CD14-positive monocyte (primary cell): ENCODE measurements around the gene NHERF2. TPM values are rescaled to one million over a fixed set of nuclear protein-coding genes. Genes with fewer than 3 reads are reported as not detected.
A peak's percentile ranks its signal among the peaks of the same experiment; 100 is the strongest.

Source experiments
- DNase-seq, 3 donors: peaks; one replicate each; pipeline ENCODE4 v3.0.0-alpha.2; 2011 to 2022
- H2AFZ ChIP-seq: 2 replicates; pipeline ENCODE4 v1.6.0; 2012; ENCODE audit warnings: mild to moderate bottlenecking, low read depth, low read length, inconsistent platforms; ENCODE audit not compliant: insufficient read depth, poor library complexity, severe bottlenecking
- H3K27ac ChIP-seq, 2 donors: 1 replicate in 1 of 2; 2 replicates in 1 of 2; pipeline ENCODE4 v1.5.1; 2012 to 2013; ENCODE audit warnings: low read length in 2 of 2, control low read depth in 1 of 2, inconsistent platforms in 1 of 2, low read depth in 1 of 2, mild to moderate bottlenecking in 1 of 2
- H3K27me3 ChIP-seq, 2 donors: one replicate each; pipeline versions ENCODE4 v1.6.0 to v1.6.1; 2011 to 2013; ENCODE audit warnings: low read length in 2 of 2; ENCODE audit not compliant: control insufficient read depth in 2 of 2, insufficient read depth in 2 of 2
- H3K36me3 ChIP-seq, 2 donors: replicated peaks in 1 of 2; 1 replicate in 1 of 2; 2 replicates in 1 of 2; pipeline versions ENCODE4 v1.5.1 to v1.6.1; 2012 to 2013; ENCODE audit warnings: low read length in 2 of 2, control low read depth in 1 of 2, inconsistent platforms in 1 of 2, mild to moderate bottlenecking in 1 of 2; ENCODE audit not compliant: insufficient read depth in 2 of 2, control insufficient read depth in 1 of 2
- H3K4me1 ChIP-seq, 2 donors: 1 replicate in 1 of 2; 2 replicates in 1 of 2; pipeline versions ENCODE4 v1.5.1 to v1.6.1; 2012 to 2013; ENCODE audit warnings: low read length in 2 of 2, control low read depth in 1 of 2, inconsistent platforms in 1 of 2, mild to moderate bottlenecking in 1 of 2, moderate library complexity in 1 of 2; ENCODE audit not compliant: insufficient read depth in 2 of 2, control insufficient read depth in 1 of 2
- H3K4me2 ChIP-seq: replicated peaks from 2 replicates; pipeline ENCODE3; 2012; ENCODE audit warnings: low read length, moderate library complexity, mild to moderate bottlenecking; ENCODE audit not compliant: poor library complexity, severe bottlenecking; ENCODE audit errors: extremely low read depth
- H3K4me3 ChIP-seq, 3 experiments: fragments of 200-600 bp in 1 of 3; sonication (generic) in 1 of 3; replicated peaks in 1 of 3; 1 replicate in 2 of 3; 2 replicates in 1 of 3; pipeline ENCODE4 v1.5.1; 2011 to 2013; ENCODE audit warnings: low read length in 3 of 3, mild to moderate bottlenecking in 3 of 3, control low read depth in 2 of 3, low read depth in 2 of 3, inconsistent platforms in 1 of 3, moderate library complexity in 1 of 3
- H3K79me2 ChIP-seq: 2 replicates; pipeline ENCODE4 v1.6.0; 2012; ENCODE audit warnings: mild to moderate bottlenecking, control low read depth, inconsistent platforms, low read length, moderate library complexity; ENCODE audit not compliant: insufficient read depth
- H3K9ac ChIP-seq: 2 replicates; pipeline ENCODE4 v1.6.0; 2017; ENCODE audit warnings: low read length, mild to moderate bottlenecking; ENCODE audit not compliant: insufficient read depth, poor library complexity, severe bottlenecking
- H3K9me3 ChIP-seq, 2 donors: replicated peaks in 1 of 2; 1 replicate in 1 of 2; 2 replicates in 1 of 2; pipeline versions ENCODE4 v1.5.1 to v1.6.1; 2012 to 2013; ENCODE audit warnings: low read length in 2 of 2, control low read depth in 1 of 2; ENCODE audit not compliant: control insufficient read depth in 1 of 2, insufficient read depth in 1 of 2
- H4K20me1 ChIP-seq: 2 replicates; pipeline ENCODE4 v1.6.0; 2012; ENCODE audit warnings: mild to moderate bottlenecking, low read length, control low read depth, moderate library complexity; ENCODE audit not compliant: insufficient read depth
- H3K27ac Mint-ChIP-seq, 7 donors: one replicate each; pipeline ENCODE4 v1.8.0; 2020; ENCODE audit warnings: mild to moderate bottlenecking in 7 of 7, mixed read lengths in 7 of 7, moderate library complexity in 6 of 7, inconsistent platforms in 2 of 7
- H3K27me3 Mint-ChIP-seq, 3 donors: one replicate each; pipeline ENCODE4 v1.8.0; 2021 to 2022; ENCODE audit warnings: low read depth in 3 of 3, mild to moderate bottlenecking in 3 of 3, mixed read lengths in 3 of 3, moderate library complexity in 3 of 3, inconsistent platforms in 1 of 3
- H3K36me3 Mint-ChIP-seq, 2 donors: one replicate each; pipeline ENCODE4 v1.8.0; 2020; ENCODE audit warnings: mixed read lengths in 2 of 2, inconsistent platforms in 1 of 2, mild to moderate bottlenecking in 1 of 2
- H3K4me1 Mint-ChIP-seq: one replicate; pipeline ENCODE4 v1.8.0; 2020; ENCODE audit warnings: mild to moderate bottlenecking, mixed read lengths
- H3K4me3 Mint-ChIP-seq, 2 donors: one replicate each; pipeline ENCODE4 v1.8.0; 2020; ENCODE audit warnings: mild to moderate bottlenecking in 2 of 2, mixed read lengths in 2 of 2, moderate library complexity in 1 of 2
- H3K9me3 Mint-ChIP-seq, 7 donors: one replicate each; pipeline ENCODE4 v1.8.0; 2020 to 2022; ENCODE audit warnings: mixed read lengths in 7 of 7, mild to moderate bottlenecking in 6 of 7, moderate library complexity in 6 of 7, inconsistent platforms in 2 of 7
- WGBS: methylation state at CpG from one replicate; pipeline ENCODE4 v1.1.5; 2013; ENCODE audit warnings: missing lambda C conversion rate; ENCODE audit not compliant: insufficient coverage; 5-methylcytosine and 5-hydroxymethylcytosine counted together
- intact Hi-C, 2 donors: fragments of 100-400 bp; cut with micrococcal nuclease; formaldehyde crosslinking; loops; one replicate each; pipeline versions ENCODE4 v1.15.0 to v1.15.1; 2023
- polyA plus RNA-seq, 3 donors: library from polyadenylated mRNA; depleted of rRNA in 1 of 3; unstranded in 2 of 3; stranded (reverse) in 1 of 3; fragments of 300-500 nt in 2 of 3; fragments of >200 nt in 1 of 3; fragmentation: Illumina TruSeq in 2 of 3; gene quantifications; 1 replicate in 2 of 3; 2 replicates in 1 of 3; pipeline ENCODE4 v1.2.3, GENCODE V29; 2012 to 2021
- TF ChIP-seq, protein P1 (sequence below): fragments of 200-600 bp; IDR thresholded peaks from one replicate; pipeline ENCODE4 v1.8.0; 2022; ENCODE audit warnings: antibody characterized with exemption, mild to moderate bottlenecking

Gene NHERF2
- polyA plus RNA-seq, 3 donors, result 0.66 to 8.2 (median 0.78) TPM

GRCh38 chr16:2046893-2047329, 20.2 kb downstream of the NHERF2 start:
- H4K20me1 ChIP-seq, result no peaks in the 10 kb centered on the region
- TF ChIP-seq, protein P1, sequence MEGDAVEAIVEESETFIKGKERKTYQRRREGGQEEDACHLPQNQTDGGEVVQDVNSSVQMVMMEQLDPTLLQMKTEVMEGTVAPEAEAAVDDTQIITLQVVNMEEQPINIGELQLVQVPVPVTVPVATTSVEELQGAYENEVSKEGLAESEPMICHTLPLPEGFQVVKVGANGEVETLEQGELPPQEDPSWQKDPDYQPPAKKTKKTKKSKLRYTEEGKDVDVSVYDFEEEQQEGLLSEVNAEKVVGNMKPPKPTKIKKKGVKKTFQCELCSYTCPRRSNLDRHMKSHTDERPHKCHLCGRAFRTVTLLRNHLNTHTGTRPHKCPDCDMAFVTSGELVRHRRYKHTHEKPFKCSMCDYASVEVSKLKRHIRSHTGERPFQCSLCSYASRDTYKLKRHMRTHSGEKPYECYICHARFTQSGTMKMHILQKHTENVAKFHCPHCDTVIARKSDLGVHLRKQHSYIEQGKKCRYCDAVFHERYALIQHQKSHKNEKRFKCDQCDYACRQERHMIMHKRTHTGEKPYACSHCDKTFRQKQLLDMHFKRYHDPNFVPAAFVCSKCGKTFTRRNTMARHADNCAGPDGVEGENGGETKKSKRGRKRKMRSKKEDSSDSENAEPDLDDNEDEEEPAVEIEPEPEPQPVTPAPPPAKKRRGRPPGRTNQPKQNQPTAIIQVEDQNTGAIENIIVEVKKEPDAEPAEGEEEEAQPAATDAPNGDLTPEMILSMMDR, result no peak
- H3K4me1 ChIP-seq, result peaks cover 26 to 37% of the 10 kb centered on the region in 2 donors
- peaks cover 23 to 24% of the 10 kb centered on the region in 2 donors for H3K36me3 Mint-ChIP-seq
- no peak overlapping the region for H3K27ac ChIP-seq
- WGBS, result 16% methylated on average over 6 of the region's 8 CpGs
- no peaks in the 10 kb centered on the region for H3K9me3 Mint-ChIP-seq
- no peak for DNase-seq
- peak overlapping the region; percentile 92 for H3K4me2 ChIP-seq
- peaks cover 0 to 2% (median 0%) of the 10 kb centered on the region in 3 donors for H3K27me3 Mint-ChIP-seq
- H2AFZ ChIP-seq, result peak overlapping the region; percentile 99
- peak overlapping the region; percentile 90 to 93 for H3K4me3 Mint-ChIP-seq
- intact Hi-C loops, result loop anchor here (5.0 kb wide), 4 partner anchors 40 to 265 kb away; partner anchors contain the start of genes E4F1 (in 1 of the 2), NUBP2 (in 1 of the 2), SPSB3 (in 1 of the 2) and TRAF7 (in 1 of the 2)
- peak overlapping the region; percentile 81 for H3K9ac ChIP-seq
- peaks cover 15% of the 10 kb centered on the region for H3K79me2 ChIP-seq
- peak overlapping the region; percentile 66 to 96 (median 82) for H3K4me3 ChIP-seq
- peaks cover 27% of the 10 kb centered on the region for H3K4me1 Mint-ChIP-seq
- peaks cover 10 to 21% of the 10 kb centered on the region in 2 donors for H3K36me3 ChIP-seq
- H3K27ac Mint-ChIP-seq, result peak overlapping the region in 1 of 7 donors; percentile 5
- H3K9me3 ChIP-seq, result no peaks in the 10 kb centered on the region
- no peaks in the 10 kb centered on the region for H3K27me3 ChIP-seq

GRCh38 chr16:2047330-2048115, 20.8 kb downstream of the NHERF2 start, which contains the start of the genes NTHL1 and TSC2:
TSS of gene NTHL1 (minus strand) at chr16:2047834. CDS start at chr16:2047823, 11 bp downstream.
TSS of gene TSC2 (plus strand) at chr16:2047985. CDS start at chr16:2048616, 631 bp downstream.
- H3K27ac Mint-ChIP-seq, result peak within 1 kb of the TSS; percentile 38 to 92 (median 82)
- intact Hi-C loops, result loop anchor here (5.0 kb wide), 4 partner anchors 40 to 265 kb away; partner anchors contain the start of genes E4F1 (in 1 of the 2), NUBP2 (in 1 of the 2), SPSB3 (in 1 of the 2) and TRAF7 (in 1 of the 2)

More at GRCh38 chr16:2047330-2048115, 20.8 kb downstream of the NHERF2 start, which contains the start of the genes NTHL1 and TSC2:
- TF ChIP-seq, protein P1, result peak; percentile 56
- peaks cover 26 to 37% of the 10 kb centered on the region in 2 donors for H3K4me1 ChIP-seq
- H3K9me3 ChIP-seq, result no peaks in the 10 kb centered on the region
- H3K4me3 ChIP-seq, result peak within 1 kb of the TSS; percentile 66 to 96 (median 82)
- H2AFZ ChIP-seq, result peak within 1 kb of the TSS; percentile 99
- Mint-ChIP-seq H3K4me1 (peaks cover 27% of the 10 kb centered on the region), H3K9me3 (no peaks in the 10 kb centered on the region), H3K27me3 (peaks cover 0 to 2% (median 0%) of the 10 kb centered on the region in 3 donors), H3K4me3 (peak within 1 kb of the TSS; percentile 90 to 93), H3K36me3 (peaks cover 28 to 30% of the 10 kb centered on the region in 2 donors)
- peak; percentile 91 to 93 (median 93) for DNase-seq
- H3K27ac ChIP-seq, result peak within 1 kb of the TSS in 1 of 2 donors; percentile 77
- peaks cover 10 to 27% of the 10 kb centered on the region in 2 donors for H3K36me3 ChIP-seq
- H3K27me3 ChIP-seq, result no peaks in the 10 kb centered on the region
- WGBS, result under 1% methylated on average over 75 of the region's 81 CpGs
- peak within 1 kb of the TSS; percentile 81 for H3K9ac ChIP-seq
- H4K20me1 ChIP-seq, result no peaks in the 10 kb centered on the region
- peak within 1 kb of the TSS; percentile 92 for H3K4me2 ChIP-seq
- peaks cover 15% of the 10 kb centered on the region for H3K79me2 ChIP-seq
